Measurements from ENCODE around the gene MIPOL1.
A peak's percentile ranks its signal among the peaks of the same experiment; 100 is the strongest.
"Not testable (repeated sequence)": the region's sequence is repeated elsewhere in the genome, so short reads cannot be mapped to it uniquely, and the experiment has no call there.

Gene MIPOL1

GRCh38 chr14:37197421-37198272 is at the start of gene MIPOL1:
TSS of gene MIPOL1 (plus strand) at chr14:37197937. CDS start at chr14:37247889, 49,952 bp downstream.
- DNase-seq = peak; percentile 91

- no peak for DNase-seq
Observed at GRCh38 chr14:37150414-37150813, 47.3 kb upstream of the MIPOL1 start.

GRCh38 chr14:37153005-37153404 is 44.7 kb upstream of the MIPOL1 start:
- DNase-seq = no peak

DNA sequence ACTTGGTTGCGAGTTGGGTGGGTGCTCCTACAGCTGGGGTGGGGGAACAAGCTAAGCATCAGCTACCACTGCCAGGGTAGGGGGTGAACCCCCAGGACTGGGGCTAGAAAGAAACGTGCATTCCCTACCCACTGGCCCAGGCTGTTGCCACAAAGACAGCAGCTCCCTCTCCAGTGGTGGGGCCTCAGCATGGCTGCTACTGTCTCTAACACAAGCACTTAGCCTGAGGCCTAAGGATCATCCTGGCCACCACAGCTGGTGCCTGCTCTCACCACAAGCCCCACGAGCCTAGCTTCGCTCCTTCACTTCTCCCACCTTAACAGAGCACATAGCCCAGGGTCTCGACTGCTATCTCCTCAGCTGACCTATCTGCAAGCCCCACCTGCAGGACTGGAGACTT is 44.3 kb upstream of the MIPOL1 start:
- DNase-seq = no peak

- no peak for DNase-seq
Observed at GRCh38 chr14:37157987-37158386, 39.8 kb upstream of the MIPOL1 start.

DNA sequence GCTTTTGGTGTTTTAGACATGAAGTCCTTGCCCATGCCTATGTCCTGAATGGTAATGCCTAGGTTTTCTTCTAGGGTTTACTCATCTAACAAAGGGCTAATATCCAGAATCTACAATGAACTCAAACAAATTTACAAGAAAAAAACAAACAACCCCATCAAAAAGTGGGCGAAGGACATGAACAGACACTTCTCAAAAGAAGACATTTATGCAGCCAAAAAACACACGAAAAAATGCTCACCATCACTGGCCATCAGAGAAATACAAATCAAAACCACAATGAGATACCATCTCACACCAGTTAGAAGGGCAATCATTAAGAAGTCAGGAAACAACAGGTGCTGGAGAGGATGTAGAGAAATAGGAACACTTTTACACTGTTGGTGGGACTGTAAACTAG is 35.4 kb upstream of the MIPOL1 start:
- DNase-seq = not testable (repeated sequence)

GRCh38 chr14:37165794-37166193 is 31.9 kb upstream of the MIPOL1 start:
- DNase-seq = no peak

GRCh38 chr14:37167151-37168047 is 30.3 kb upstream of the MIPOL1 start:
- DNase-seq = no peak

DNA sequence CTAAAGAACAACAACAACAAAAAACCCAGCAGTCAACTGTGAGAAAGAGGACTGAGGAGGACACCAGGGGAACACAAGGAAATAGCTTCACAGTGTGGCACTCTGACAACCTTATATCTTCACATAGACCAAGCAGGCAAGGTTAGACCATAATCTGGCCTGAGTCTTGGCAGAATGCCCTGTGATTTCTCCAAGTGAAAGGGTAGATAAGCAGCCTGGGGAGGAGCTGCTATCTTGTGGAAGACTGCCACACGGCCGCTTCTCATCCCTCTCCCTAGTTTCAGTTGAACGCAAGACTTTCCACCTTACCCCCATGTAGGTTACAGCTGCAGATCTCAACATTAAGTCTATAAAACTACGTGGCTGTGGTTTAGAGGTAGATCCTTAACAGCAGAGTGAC is 29.0 kb upstream of the MIPOL1 start:
- no peak for DNase-seq

DNA sequence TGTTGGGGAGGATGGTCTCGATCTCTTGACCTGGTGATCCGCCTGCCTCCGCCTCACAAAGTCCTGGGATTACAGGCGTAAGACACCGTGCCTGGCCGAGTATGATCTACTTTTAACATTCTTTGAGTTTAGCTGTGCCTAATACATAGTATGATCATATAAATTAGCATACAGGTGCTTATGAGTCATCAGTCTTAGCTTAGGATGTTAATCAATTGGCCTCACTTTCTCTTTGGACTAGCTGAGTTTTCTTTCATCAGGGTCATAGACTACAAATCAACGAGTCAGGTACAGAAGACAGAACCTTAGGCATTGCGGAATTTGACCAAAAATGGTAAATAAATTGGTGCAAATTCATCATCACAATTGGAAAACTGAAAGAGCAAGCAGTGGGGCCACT is 27.5 kb upstream of the MIPOL1 start:
- no peak for DNase-seq

DNA sequence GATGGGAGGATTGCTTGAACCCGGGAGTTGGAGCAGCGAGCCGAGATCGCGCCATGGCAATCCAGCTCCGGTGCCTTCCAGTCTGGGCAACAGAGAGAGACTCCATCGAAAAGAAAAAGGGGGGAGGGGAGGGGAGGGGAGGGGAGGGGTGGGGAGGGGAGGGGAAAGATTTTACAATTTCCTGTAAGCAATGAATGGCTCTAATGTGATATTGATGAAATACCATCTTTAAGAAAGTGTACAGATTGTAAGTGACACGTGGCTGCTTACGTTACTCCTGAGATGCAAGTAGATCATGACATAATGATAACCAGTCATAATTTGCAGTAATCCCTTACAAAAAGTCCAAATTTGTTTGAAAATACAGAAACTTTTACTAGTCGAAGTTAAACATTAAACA is 26.7 kb upstream of the MIPOL1 start:
- DNase-seq = no peak

DNA sequence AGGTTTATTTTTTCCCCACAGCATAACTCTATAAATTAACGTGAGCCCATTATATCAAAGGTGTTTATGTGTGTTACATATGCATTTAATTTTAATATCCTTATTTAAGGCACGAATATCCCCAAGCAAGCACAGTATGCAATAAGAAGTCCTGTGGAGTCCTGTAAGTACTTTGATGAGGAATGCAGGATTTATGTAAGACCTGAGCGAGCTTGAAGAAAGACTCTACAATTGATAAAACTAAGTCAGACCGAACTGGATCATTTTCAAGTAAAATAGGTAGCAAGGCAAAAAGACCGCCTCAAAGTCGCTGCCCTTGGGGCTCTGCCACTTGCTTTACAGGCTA is 26.1 kb upstream of the MIPOL1 start:
- no peak for DNase-seq

GRCh38 chr14:37172024-37172869 is 25.5 kb upstream of the MIPOL1 start, which contains the start of gene SLC25A21:
TSS of gene SLC25A21 (minus strand) at chr14:37172606.
- peak; percentile 85 for DNase-seq

- DNase-seq = no peak
Observed at GRCh38 chr14:37172936-37173614, 24.7 kb upstream of the MIPOL1 start.

DNA sequence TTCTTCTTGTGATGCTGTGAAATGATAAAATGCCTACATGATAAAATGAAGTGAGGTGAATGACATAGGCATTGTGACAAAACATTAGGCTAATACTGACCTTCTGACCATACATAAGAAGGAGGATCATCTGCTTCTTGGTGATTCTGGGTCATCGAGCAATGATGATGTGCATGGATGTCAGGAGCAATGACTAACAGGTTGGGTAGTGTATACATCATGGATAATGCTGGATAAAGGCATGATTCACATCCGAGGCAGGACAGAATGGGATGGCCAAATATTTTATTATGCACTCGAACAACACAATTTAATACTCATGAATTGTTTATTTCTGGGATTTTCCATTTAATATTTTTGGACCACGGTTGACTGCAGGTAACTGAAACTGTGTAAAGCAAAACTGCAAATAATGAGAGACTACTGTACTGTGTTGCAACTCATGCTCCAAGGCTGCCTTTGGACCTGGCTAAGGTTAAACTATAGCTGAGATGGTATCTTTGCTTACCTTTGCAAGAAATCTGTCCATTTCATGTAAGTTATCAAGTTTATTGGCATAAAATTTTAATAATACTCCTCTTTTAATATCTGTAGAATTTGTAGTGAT is 17.7 kb upstream of the MIPOL1 start:
- DNase-seq = no peak

DNA sequence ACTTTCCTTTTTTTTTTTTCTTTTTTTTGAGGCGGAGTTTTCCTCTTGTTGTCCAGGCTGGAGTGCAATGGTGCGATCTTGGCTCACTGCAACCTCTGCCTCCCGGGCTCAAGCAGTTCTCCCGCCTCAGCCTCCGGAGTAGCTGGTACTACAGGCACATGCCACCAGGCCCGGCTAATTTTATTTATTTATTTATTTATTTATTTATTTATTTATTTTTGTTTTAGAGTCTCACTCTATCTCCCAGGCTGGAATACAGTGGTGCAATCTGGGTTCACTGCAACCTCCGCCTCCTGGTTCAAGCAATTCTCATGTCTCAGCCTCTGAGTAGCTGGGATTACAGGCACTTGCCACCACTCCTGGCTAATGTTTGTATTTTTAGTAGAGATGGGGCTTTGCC is 16.9 kb upstream of the MIPOL1 start:
- not testable (repeated sequence) for DNase-seq

- DNase-seq = no peak
Observed at GRCh38 chr14:37181441-37181840, 16.3 kb upstream of the MIPOL1 start.

GRCh38 chr14:37184520-37184919 is 13.2 kb upstream of the MIPOL1 start:
- DNase-seq = not testable (repeated sequence)

GRCh38 chr14:37185670-37186069 is 12.1 kb upstream of the MIPOL1 start:
- no peak for DNase-seq

DNA sequence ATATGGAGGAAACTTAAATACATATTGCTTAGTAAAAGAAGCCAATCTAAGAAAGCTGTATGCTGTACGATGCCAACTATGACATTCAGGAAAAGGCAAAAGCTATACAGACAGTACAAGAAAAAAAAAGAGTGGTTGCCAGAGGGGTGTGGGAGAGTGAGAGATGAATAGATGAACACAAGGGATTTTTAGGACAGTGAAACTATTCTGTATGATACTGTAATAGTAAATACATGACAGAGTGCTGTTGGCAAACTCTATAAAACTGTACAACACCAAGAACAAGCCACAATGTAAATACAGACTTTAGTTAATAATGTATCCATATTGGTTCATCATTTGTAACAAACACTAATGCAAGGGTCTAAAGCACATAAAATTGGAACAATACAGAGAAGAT is 10.9 kb upstream of the MIPOL1 start:
- DNase-seq = no peak

- no peak for DNase-seq
Observed at GRCh38 chr14:37187294-37187693, 10.4 kb upstream of the MIPOL1 start.
